ENCODE results near the gene PPP1R26.

Gene PPP1R26

GRCh38 chr9:135533113-135533512 lies 53.5 kb downstream of the PPP1R26 start:
- no peak for TF ChIP-seq ZNF777 (tag by site-specific recombination; IDR thresholded peaks at IDR 0.05; ENCODE audit: borderline replicate concordance)
- no peak for TF ChIP-seq ZNF146 (tag by site-specific recombination; IDR thresholded peaks at IDR 0.05)
- no peak for TF ChIP-seq ZNF280D (tag by site-specific recombination; IDR thresholded peaks at IDR 0.05)
- TF ChIP-seq ZNF391 (tag by site-specific recombination; IDR thresholded peaks at IDR 0.05; ENCODE audit: borderline replicate concordance, low read depth), result no peak
- no peak for TF ChIP-seq ZNF837 (tag by site-specific recombination; IDR thresholded peaks at IDR 0.05)
- no peak for TF ChIP-seq ZNF354C (tag by site-specific recombination; IDR thresholded peaks at IDR 0.05; ENCODE audit: borderline replicate concordance, low read depth)
- TF ChIP-seq ZXDB (tag by site-specific recombination; IDR thresholded peaks at IDR 0.05), result no peak
- no peak for TF ChIP-seq GLI4 (tag by site-specific recombination; IDR thresholded peaks at IDR 0.05)
- no peak for TF ChIP-seq IKZF3 (tag by site-specific recombination; IDR thresholded peaks at IDR 0.05)
- ChIA-PET POLR2A (interaction anchor here (0.9 kb wide), 1 partner anchor 8 kb away, joined by 3 read pairs; no protein-coding TSS in a partner anchor), CTCF (interaction anchor here (0.7 kb wide), 1 partner anchor 28 kb away, joined by 3 read pairs; no protein-coding TSS in a partner anchor)
- Histone ChIP-seq H3K9me3 (ENCODE audit: control insufficient read depth, insufficient read depth, low read depth, low read length) (no peaks in the 10 kb centered on the region), H3K4me3 (ENCODE audit: low read depth, low read length) (no peak overlapping the region), H3K27ac (ENCODE audit: extremely low read depth, low read depth, low read length) (no peak overlapping the region), H3K36me3 (ENCODE audit: control insufficient read depth in 2 of 2, insufficient read depth in 1 of 2, low read length in 2 of 2) (no peaks in the 10 kb centered on the region), H3K4me1 (ENCODE audit: control insufficient read depth, insufficient read depth, low read length) (no peaks in the 10 kb centered on the region)

- CTCF ChIA-PET, result interaction anchor here (0.6 to 0.7 kb wide), 2 partner anchors 29 to 70 kb away, joined by 3 read pairs; no protein-coding TSS in a partner anchor
- no peak overlapping the region for H3K4me3 ChIP-seq (ENCODE audit: low read depth, low read length)
- TF ChIP-seq ZNF112 (tag by site-specific recombination; IDR thresholded peaks at IDR 0.05), result no peak
- TF ChIP-seq ZNF350 (tag by site-specific recombination; IDR thresholded peaks at IDR 0.05), result no peak
- no peak for TF ChIP-seq SCRT1 (tag by site-specific recombination; IDR thresholded peaks at IDR 0.05; ENCODE audit: borderline replicate concordance)
- no peak for TF ChIP-seq ZNF248 (tag by site-specific recombination; IDR thresholded peaks at IDR 0.05)
- TF ChIP-seq ZNF830 (tag by site-specific recombination; IDR thresholded peaks at IDR 0.05; ENCODE audit: low read depth), result no peak
- TF ChIP-seq ZNF202 (tag by site-specific recombination; IDR thresholded peaks at IDR 0.05; ENCODE audit: borderline replicate concordance), result no peak
- TF ChIP-seq ZNF600 (tag by site-specific recombination; IDR thresholded peaks at IDR 0.05), result no peak
- no peak for TF ChIP-seq ZNF133 (tag by site-specific recombination; IDR thresholded peaks at IDR 0.05)
- TF ChIP-seq REST (tag by site-specific recombination; IDR thresholded peaks at IDR 0.05), result no peak
- TF ChIP-seq ZNF513 (tag by site-specific recombination; IDR thresholded peaks at IDR 0.05), result no peak
- no peak for TF ChIP-seq SCRT2 (tag by site-specific recombination; IDR thresholded peaks at IDR 0.05)
- no peak for TF ChIP-seq HOXD13 (CRISPR knock-in tag; IDR thresholded peaks at IDR 0.05; ENCODE audit: borderline replicate concordance)
- TF ChIP-seq ZBTB20 (tag by site-specific recombination; IDR thresholded peaks at IDR 0.05), result no peak
- no peak for TF ChIP-seq ZNF24 (tag by site-specific recombination; IDR thresholded peaks at IDR 0.05)
- no peak for TF ChIP-seq ZNF548 (tag by site-specific recombination; IDR thresholded peaks at IDR 0.05)
- TF ChIP-seq ZNF571 (tag by site-specific recombination; IDR thresholded peaks at IDR 0.05), result no peak
- no peaks in the 10 kb centered on the region for H3K4me1 ChIP-seq (ENCODE audit: control insufficient read depth, insufficient read depth, low read length)
- H3K27ac ChIP-seq (ENCODE audit: extremely low read depth, low read depth, low read length), result no peak overlapping the region
- POLR2A ChIA-PET, result interaction anchor here (0.9 kb wide), 1 partner anchor 8 kb away, joined by 3 read pairs; no protein-coding TSS in a partner anchor
- H3K36me3 ChIP-seq (ENCODE audit: control insufficient read depth in 2 of 2, insufficient read depth in 1 of 2, low read length in 2 of 2), result no peaks in the 10 kb centered on the region
- no peaks in the 10 kb centered on the region for H3K9me3 ChIP-seq (ENCODE audit: control insufficient read depth, insufficient read depth, low read depth, low read length)
Measured at GRCh38 chr9:135533674-135534073, 54.1 kb downstream of the PPP1R26 start.

All from HEK293 (cell line).